GM18867 (cell line): ENCODE measurements around the gene SRPK3.

Experiments used
- ATAC-seq: cut with Tn5 transposase; IDR thresholded peaks from one replicate; pipeline ENCODE4 v1.9.1; 2021; ENCODE audit warnings: mild to moderate bottlenecking, moderate library complexity; ENCODE audit not compliant: unreplicated experiment

Gene SRPK3

DNA sequence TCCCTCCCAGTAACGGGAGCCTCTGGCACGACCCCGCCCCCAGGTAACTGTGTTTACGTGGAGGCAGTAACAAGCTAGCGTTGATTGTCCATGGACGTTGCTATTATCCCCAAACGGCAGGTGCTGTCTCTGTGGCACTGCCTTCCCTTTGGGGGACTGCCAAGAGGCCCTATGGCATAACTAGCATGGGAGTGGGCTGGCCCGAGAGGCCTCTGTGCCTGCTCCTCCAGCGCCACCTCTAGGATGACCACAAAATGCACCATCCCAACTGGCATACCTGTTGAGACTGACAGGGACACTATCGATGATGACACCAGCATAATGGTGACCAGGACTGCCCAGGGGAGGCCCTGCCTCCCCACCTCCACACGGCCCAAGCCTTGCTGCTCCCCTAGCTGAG, 1.5 kb downstream of the SRPK3 start:
- ATAC-seq = no peak

- ATAC-seq = no peak
Measured at GRCh38 chrX:153782871-153783270, 2.0 kb downstream of the SRPK3 start.

DNA sequence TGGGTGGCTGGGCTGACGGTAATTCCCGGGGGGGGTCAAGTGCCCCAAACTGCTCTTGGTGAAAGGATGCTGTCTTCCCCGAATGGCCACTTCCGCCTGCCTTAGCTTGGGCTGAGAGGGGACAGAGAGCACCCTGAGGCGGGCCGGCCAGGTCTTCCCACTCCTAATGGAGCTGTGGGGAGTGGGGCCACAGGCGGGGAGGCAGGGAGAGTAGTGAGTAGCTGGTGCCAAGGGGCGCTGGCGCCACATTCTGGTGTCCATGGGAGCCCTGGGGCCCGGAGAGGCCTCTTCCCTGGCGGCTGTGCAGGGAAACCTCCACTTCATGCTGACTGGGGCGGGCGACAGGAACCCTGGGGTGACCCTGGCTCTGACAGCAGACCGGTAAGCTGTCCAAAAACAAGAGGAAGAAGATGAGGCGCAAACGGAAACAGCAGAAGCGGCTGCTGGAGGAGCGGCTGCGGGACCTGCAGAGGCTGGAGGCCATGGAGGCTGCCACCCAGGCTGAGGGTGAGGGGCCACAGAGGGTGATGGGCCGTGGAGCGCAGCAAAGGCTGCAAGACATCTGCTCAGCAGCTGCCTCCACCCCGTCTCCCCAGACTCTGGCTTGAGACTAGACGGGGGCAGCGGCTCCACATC, 2.7 kb downstream of the SRPK3 start:
- ATAC-seq = no peak

DNA sequence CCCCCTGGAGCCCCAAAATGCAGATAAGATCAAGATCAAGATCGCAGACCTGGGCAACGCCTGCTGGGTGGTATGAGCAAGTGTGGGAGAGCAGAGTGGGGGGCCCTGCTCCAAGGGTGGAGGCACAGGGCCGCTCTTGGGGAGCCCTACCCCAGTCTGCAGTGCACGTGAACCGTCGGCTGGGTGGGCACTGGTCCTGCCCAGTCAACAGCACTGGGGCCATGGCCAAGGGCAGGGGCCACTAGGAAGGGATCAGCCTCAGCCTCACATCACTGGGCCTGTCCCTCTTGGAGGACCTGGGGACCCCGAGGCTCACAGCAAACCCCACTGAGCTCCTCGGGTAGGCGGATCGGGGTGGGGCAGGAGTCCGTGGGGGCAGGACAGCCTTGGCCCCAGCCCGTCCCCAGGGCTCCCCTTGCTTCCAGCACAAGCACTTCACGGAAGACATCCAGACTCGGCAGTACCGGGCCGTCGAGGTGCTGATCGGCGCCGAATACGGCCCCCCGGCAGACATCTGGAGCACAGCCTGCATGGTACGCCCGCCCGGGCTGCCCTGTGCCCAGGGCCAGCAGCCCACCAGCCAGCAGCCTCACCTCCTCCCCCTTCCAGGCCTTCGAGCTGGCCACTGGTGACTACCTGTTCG, 3.6 kb downstream of the SRPK3 start:
- no peak for ATAC-seq

DNA sequence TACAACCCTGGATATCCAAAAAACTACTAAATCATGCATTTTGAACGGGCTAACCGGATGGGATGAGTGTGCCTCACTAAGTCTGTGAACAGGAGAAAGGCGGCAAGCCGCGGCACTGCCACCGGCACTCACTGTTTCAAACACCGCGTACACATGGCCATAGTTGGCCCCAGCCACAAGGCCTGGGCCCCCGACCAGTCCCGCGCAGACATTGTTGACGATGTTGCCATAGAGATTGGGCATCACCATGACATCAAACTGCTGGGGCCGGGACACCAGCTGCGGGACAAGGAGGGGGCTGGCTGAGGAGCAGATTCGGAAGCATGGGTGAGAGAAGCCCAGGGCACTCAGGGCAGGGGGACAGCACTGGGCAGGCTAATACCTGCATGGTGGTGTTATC, 5.8 kb downstream of the SRPK3 start:
- no peak for ATAC-seq

GRCh38 chrX:153789654-153790053, 8.8 kb downstream of the SRPK3 start:
- ATAC-seq = no peak

- ATAC-seq = no peak
Measured at GRCh38 chrX:153791104-153791852, 10.4 kb downstream of the SRPK3 start.

- ATAC-seq = no peak
Measured at GRCh38 chrX:153792368-153792767, 11.5 kb downstream of the SRPK3 start.

DNA sequence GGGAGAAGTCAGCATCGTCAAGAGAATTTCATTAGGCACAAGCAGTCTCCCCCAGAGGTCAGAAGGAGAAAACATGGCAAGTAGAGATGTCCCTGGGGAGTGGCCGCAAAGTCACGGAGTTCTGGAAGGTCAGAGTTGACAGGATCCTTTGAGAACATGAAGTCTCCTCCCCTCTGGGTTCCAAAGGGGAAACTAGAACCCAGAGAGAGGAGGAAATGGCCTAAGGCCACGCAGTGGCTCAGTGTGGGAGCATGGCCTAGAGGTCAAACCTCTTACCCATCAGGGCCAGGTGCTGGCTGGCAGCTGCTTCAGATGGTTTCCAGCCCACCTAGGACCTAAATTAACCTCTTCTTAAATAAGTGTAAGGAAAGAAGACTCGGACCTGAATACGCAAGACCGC, 12.4 kb downstream of the SRPK3 start:
- ATAC-seq = no peak

- ATAC-seq = peak; percentile 89
Measured at GRCh38 chrX:153794018-153794896, 13.4 kb downstream of the SRPK3 start, which contains the start of the genes IDH3G and SSR4. Gene IDH3G (minus strand): TSS chrX:153794375. CDS start chrX:153794326, 49 bp downstream. Gene SSR4 (plus strand): TSS chrX:153794668. CDS start chrX:153794688, 20 bp downstream.

DNA sequence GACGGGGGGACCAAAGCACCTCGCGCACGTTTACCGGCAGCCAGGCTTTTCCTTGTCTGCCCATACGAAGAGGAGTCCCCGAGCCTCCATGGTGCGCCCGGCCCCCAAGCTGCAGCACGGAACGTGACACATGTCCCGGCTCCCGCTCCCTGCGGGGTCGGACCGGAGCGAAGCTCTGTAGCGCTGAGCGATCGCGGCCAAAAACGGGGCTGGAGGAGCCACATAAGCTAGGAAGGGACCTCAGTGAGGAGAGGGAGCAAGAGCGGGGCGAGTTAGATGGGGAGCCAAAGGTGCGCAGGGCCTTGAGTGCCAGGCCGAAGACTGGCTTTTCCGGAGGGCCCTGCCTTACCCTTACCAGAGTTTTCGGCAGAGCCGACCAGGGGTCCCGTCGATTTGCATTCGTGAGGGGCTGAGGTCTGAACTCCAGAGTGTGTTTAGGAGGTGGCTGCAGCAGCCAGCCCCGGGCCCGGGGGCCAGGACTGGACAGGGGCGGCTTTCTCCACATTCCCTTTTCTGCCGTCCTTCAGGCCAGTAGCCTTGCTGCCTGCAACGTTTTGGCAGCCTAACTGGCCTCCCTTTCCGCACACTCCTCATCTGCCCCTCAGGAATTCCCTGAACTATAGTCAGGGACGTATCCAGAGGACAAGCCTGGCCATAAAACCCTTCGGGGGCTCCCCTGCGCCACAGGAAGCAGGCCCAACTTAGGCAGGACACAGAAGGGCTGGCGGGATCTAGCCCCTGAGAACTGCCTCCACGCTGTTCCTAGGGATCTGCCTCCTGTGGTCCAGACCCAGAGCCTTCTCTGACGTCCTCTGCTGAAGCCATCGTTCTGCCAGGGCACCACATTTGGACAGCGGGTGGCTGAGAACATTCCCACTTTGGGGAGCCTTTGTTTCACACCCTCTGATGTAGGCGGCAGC, 14.3 kb downstream of the SRPK3 start:
- no peak for ATAC-seq

DNA sequence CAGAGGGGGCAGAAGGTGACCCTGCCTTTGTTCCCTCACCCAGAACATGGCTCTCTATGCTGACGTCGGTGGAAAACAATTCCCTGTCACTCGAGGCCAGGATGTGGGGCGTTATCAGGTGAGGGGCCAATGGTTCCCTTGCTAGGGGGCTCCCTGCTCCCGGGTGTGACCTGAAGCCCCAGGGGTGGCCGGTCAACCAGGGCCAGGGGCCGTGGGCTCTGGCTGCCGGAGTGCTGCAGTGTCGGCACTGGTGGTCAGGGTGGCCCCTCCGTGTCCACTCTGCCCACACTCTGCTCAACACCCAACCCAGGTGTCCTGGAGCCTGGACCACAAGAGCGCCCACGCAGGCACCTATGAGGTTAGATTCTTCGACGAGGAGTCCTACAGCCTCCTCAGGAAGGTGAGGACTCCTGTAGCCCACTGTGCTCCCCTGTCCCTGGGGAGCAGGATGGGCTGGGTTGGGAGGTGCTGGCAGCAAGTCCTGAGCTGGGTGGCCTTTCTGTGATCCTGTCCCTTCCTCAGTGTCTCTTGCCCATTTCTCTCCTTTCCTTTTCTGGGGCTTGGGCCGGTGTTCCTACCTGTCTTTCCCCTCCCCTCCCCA, 16.7 kb downstream of the SRPK3 start:
- no peak for ATAC-seq

GRCh38 chrX:153799326-153799725, 18.5 kb downstream of the SRPK3 start:
- ATAC-seq = no peak

DNA sequence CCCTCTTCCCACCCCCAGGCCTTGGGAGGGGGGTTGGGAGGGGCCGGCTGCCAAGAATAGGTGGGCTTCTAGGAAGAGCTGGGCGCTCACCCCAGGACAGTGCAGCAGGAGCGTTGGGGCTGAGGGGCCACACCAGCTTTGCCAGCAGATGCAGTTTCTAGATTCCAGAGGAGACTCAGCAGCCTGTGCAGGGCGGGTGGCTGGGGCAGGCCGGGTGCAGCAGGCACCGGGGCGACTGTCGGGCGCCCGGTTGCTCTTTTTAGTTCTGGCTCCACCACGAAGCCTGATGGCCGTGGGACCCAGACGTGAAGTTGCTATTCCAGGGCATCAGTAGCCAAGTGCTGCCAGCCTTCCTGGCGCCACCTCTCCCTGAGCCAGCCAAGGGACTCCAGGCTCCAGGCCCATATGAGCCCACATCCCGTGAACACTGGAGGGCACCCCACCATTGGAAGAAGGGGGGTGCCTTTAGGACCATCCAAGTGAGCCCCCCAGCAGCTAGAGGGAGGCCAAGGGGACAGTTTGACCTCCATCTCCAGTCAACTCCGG, 19.4 kb downstream of the SRPK3 start:
- ATAC-seq = no peak

- no peak for ATAC-seq
Measured at GRCh38 chrX:153800746-153801145, 19.9 kb downstream of the SRPK3 start.

- no peak for ATAC-seq
Measured at GRCh38 chrX:153801669-153802068, 20.8 kb downstream of the SRPK3 start.

- ATAC-seq = no peak
Measured at GRCh38 chrX:153802513-153803045, 21.7 kb downstream of the SRPK3 start.

DNA sequence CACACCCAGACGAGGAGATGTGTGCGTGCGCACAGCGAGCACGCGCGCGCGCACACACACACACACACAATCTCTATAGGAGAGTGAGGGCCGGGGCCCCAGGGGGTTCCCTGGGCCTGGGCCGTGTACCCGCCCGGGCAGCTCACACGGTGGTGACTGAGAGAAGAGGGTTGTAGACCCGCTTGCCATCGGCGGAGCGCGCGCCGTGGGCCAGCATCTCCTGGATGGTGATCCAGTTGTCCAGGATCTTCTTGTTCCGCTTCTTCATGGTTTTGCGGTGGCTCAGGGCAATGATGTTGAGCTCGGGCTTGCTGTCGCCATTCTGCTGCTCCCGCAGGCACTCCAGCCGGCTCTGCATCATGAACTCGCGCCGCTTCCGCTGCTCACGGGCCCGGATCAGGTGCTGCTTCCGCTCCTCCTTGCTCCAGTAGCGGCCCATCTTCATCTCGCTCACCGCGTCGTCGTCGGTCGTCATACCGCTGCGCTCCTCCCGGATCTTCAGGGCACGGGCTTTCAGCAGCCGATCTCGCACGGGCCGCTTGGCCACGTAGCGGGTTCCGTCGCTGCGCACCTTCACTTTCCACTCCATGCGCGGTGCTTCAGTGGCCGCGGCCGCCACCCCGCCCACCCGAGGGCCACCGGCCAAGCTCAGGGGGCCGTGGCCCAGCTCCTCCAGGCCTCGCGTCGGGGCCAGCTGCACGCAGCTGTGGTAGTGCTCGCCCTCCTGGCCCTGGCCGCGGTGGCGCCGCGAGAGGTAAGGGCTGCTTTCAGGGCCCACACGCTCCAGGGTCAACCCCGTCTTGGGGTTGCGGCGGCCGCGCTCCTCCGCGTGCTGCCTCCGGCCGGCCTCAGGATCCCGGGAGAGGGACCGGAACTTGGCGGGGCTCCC, 22.6 kb downstream of the SRPK3 start:
- no peak for ATAC-seq
